DMS79 (cell line): ENCODE data around the gene HOMEZ.

Experiments
- DNase-seq: peaks from one replicate; lab custom pipeline; 2025; lab: John Stamatoyannopoulos, UW

Gene HOMEZ

GRCh38 chr14:23307687-23308644 lies 22.0 kb upstream of the HOMEZ start:
- DNase-seq = no peak

DNA sequence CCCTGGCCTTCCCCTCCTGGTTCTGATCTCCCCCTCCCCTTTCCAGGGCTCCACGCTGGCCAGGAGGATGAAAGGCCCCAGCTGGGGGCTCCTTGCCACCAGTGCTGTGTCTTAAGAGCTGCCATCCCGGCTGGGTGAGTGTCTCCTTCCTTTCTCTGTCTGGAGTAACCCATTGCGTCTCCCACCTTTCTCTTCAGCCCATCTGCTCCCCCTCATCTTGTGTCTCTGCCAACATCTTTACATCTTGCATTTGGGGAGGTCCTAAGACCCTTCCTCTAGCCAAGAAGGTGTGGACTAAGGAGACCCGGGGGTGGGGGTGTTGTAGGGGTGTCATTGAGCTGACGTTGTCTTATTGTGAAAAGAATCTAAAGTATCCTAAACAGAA lies 21.2 kb upstream of the HOMEZ start:
- DNase-seq = no peak

DNA sequence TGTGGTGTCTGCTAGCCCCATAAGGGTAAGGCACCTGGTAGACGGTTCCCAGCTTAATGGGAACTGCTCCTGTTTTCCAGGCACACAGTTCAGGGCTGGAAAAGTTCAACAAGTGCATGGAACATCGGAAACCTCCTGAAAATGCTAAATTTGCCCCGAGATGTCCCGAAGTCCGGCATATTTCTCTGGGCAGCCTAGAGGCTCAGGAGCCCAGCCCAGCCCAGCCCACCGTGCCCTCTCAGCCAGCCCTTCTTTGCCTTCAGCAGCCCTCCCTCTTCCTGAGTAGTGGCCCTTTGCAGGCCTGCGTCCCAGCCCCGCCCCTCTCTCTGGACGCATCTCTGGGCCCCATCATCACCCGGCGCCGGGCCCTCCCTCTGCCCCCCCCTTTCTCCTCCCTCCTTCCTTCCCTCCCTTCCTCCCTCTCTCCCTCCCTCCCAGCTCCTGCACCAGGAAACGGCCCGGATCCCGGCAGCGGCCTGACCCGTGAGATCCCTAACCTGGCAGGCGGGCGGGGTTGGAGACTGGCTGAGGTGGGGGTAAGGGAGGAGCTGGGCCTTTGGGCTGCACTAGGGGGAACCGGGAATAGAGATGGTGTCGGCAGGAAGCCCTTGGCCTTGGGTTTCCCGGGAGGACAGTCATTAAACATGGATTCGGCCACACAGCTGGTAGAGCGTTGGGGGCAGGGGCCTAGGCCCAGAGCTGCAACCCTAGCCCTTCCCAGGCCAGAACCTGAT lies 20.6 kb upstream of the HOMEZ start, which contains the start of gene BCL2L2:
BCL2L2 (plus strand) TSS at position 422 of the 734 bp plus-strand sequence. CDS start 935 bp downstream, outside the sequence.
- DNase-seq = peak; percentile 90

DNA sequence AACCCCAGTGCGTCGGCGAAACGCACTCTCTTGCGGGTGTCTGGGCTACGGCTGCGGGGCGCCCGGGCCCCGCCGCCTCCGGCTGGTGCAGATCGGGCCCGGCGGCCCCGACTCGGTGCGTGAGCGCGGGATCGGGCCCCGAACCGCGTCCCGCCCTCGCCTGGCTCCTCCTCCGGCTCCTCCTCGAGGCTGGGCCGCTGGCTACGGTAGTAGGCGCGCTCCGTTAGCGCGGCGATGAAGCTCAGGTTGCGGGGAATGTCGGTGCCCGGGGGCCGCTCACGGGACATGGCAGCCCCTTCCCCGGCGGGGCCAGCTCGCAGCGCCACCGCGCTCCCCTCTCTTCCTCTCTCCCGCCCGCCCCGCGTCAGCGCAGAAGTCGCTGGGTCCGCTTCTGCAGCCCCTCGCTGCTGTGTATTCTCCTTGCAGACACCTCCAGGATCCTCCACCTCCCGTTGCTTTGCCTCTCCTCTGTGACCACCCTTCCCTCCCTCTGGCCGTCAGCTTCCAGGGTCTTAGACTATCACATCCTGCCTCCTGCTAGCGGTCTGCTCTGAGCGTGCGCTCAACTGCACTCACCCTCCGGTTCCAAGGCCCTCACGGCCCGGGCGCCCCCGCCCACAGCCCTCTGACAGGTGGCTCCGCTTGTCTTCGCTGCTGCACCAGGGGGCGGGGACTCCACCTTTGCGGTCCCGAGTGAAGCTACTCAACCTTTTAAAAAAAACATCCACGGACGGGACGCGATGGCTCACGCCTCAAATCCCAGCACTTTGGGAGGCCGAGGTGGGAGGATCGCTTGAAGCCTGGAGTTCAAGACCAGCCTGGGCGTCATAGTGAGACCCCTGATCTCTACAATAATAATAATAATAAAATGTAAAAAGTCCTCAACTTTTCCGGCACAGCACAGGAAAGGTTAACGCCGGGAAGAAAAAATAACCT lies 16.6 kb upstream of the HOMEZ start, which contains the start of gene PPP1R3E:
PPP1R3E (minus strand) TSS at position 570 of the 936 bp plus-strand sequence; CDS start at position 287, 283 bp downstream.
- peak; percentile 65 for DNase-seq

GRCh38 chr14:23301969-23302289 lies 16.0 kb upstream of the HOMEZ start:
- no peak for DNase-seq

DNA sequence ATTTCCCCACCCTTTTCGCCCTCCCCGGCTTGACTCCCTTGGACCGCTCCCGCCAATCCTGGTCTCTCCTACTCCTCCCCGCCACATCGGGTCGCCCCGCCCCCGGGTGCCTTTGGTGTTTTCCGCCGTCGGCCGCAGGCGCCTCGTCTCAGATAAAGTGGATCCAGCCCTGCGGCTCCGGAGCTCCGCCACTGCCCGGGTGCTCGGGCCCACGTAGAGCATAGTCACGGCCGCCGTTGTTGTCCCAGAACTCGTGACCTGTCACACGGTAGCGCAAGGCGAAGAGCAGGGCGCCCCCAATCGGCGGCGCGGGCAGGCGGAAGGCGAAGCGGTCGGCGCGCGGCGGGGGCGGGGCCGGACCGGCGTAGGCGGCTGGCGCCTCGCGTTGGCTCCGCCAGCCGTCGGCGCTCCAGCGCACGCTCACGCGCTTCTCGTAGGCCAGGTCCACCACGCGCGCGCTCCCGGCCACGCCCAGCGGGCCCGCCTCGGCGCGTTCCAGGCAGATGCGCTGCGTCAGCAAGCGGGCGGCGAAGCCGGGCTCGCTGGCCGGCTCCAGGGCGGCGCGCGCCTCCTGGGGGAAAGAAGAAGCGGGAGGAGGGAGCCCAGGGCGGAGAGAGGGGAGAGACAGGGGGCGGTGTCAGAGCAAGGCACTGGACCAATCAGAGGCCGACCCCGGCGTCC lies 15.5 kb upstream of the HOMEZ start:
- DNase-seq = peak; percentile 98

- peak; percentile 38 for DNase-seq
Measured at GRCh38 chr14:23300687-23301223, 14.8 kb upstream of the HOMEZ start.

- DNase-seq = no peak
Measured at GRCh38 chr14:23299986-23300686, 14.2 kb upstream of the HOMEZ start.

- DNase-seq = peak; percentile 30
Measured at GRCh38 chr14:23299211-23299957, 13.5 kb upstream of the HOMEZ start.

- DNase-seq = no peak
Measured at GRCh38 chr14:23297611-23298277, 11.8 kb upstream of the HOMEZ start.

- no peak for DNase-seq
Measured at GRCh38 chr14:23297096-23297495, 11.2 kb upstream of the HOMEZ start.

DNA sequence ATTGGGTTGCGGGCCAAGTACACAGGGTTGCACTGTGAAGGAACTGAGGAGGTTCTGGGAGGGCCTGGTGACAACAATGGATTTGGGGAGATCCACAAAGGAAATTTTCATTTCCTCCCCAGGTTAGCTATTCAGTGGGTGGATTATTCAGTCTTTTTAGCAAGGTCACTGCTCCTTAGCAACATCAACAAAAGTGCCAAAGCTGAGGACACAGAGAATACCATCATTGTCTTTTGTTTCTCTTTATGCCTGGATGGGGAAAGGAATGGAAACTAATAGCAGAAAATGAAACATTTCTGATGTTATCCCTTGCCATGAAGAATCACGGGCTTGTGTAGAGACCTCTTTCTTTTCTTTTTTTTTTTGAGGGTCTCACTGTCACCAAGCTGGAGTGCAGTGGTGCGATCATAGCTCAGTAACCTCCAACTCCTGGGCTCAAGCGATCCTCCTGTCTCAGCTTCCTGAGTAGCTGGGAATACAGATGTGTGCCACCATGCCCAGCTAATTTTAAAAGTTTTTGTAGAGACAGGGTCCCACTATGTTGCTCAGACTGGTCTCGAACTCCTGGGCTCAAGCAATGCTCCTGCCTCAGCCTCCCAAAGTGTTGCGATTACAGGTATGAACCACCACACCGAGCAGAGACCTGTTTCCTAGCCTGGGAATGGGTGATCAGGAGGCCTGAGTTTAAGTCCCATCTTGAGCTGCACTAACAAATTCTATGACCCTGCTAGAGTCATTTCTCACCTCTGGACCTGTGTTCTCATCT lies 10.3 kb upstream of the HOMEZ start:
- DNase-seq = no peak

- no peak for DNase-seq
Measured at GRCh38 chr14:23294734-23295561, 9.0 kb upstream of the HOMEZ start.

DNA sequence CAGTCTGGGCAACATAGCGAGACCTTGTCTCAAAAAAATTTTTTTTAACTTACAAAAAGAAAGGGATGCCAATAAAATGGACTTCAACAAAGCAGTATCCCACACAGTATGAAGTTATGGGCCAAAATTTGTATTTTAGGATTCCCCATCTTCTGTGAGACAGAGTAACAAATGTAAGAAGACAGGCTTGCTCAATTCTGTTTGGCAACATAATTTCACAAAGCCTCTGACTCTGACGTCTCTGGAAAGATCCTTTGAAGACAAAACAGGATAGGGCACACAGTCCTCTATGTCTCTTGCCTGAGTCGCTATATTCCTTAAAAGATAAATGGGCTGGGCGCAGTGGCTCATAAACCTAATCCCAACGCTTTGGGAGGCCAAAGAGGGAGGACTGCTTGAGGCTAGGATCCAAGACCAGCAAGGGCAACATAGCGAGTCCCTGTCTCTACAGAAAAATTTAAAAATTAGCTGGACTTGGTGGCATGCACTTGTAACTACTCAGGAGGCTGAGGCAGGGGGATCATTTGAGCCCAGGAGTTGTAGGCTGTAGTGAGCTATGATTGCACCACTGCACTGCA lies 1.1 kb upstream of the HOMEZ start:
- no peak for DNase-seq

- DNase-seq = no peak
Measured at GRCh38 chr14:23285530-23286019, 357 bp downstream of the HOMEZ start.

GRCh38 chr14:23284654-23285529 lies 1.0 kb downstream of the HOMEZ start:
- DNase-seq = no peak
